Effector CD8-positive, alpha-beta T cell (primary cell): ENCODE results near the gene IL18R1.

Experiments
- DNase-seq: peaks from one replicate; lab custom pipeline; 2025; lab: John Stamatoyannopoulos, UW

IL18R1 gene

GRCh38 chr2:102344397-102344796, 11.2 kb upstream of the IL18R1 start:
- DNase-seq: no peak

- DNase-seq: no peak
These were observed 10.2 kb upstream of the IL18R1 start for GRCh38 chr2:102345329-102345920.

- DNase-seq: no peak
These were observed 9.0 kb upstream of the IL18R1 start for GRCh38 chr2:102346381-102347130.

GRCh38 chr2:102350137-102350793, 5.3 kb upstream of the IL18R1 start:
- no peak for DNase-seq

GRCh38 chr2:102356381-102356712, 751 bp downstream of the IL18R1 start:
- no peak for DNase-seq

GRCh38 chr2:102356741-102357140, 1.1 kb downstream of the IL18R1 start:
- DNase-seq: no peak

GRCh38 chr2:102357937-102358336, 2.3 kb downstream of the IL18R1 start:
- no peak for DNase-seq

- no peak for DNase-seq
These were observed 2.9 kb downstream of the IL18R1 start for GRCh38 chr2:102358496-102358895.

- no peak for DNase-seq
These were observed 3.9 kb downstream of the IL18R1 start for GRCh38 chr2:102359527-102359926.

- DNase-seq: no peak
These were observed 6.1 kb downstream of the IL18R1 start for GRCh38 chr2:102361632-102362241.

GRCh38 chr2:102365763-102366162, 10.2 kb downstream of the IL18R1 start:
- DNase-seq: no peak

- DNase-seq: no peak
These were observed 11.0 kb downstream of the IL18R1 start for GRCh38 chr2:102366406-102367112.

- DNase-seq: no peak
These were observed 11.9 kb downstream of the IL18R1 start for GRCh38 chr2:102367331-102367971.

- DNase-seq: no peak
These were observed 13.0 kb downstream of the IL18R1 start for GRCh38 chr2:102368461-102369109.

- no peak for DNase-seq
These were observed 14.3 kb downstream of the IL18R1 start for GRCh38 chr2:102369866-102370265.

GRCh38 chr2:102376052-102376591, 20.5 kb downstream of the IL18R1 start:
- DNase-seq: no peak

- DNase-seq: no peak
These were observed 28.1 kb downstream of the IL18R1 start for GRCh38 chr2:102383722-102384121.

GRCh38 chr2:102385522-102385921, 29.9 kb downstream of the IL18R1 start:
- DNase-seq: no peak

GRCh38 chr2:102386004-102386403, 30.4 kb downstream of the IL18R1 start:
- no peak for DNase-seq

GRCh38 chr2:102386867-102387541, 31.4 kb downstream of the IL18R1 start:
- no peak for DNase-seq
